GM12892 (cell line): ENCODE data around the gene METTL23.
"Not testable (repeated sequence)": the region's sequence is repeated elsewhere in the genome, so short reads cannot be mapped to it uniquely, and the experiment has no call there.

ENCODE experiments used
- DNase-seq: peaks from one replicate; pipeline ENCODE4 v3.0.0; 2011; ENCODE audit not compliant: insufficient read length
- FAIRE-seq: peaks from 2 replicates; lab custom pipeline; 2011; peaks lifted over from hg19 to GRCh38; lab: Jason Lieb, UNC
- POLR2A ChIP-seq: IDR thresholded peaks from 2 replicates; pipeline ENCODE4 v1.6.1; 2011; ENCODE audit warnings: low read depth, low read length, control low read depth
- POLR2AphosphoS5 ChIP-seq: IDR thresholded peaks from 2 replicates; pipeline ENCODE4 v1.6.1; 2011; ENCODE audit warnings: low read depth, low read length, control low read depth
- TAF1 ChIP-seq: IDR thresholded peaks from 2 replicates; pipeline ENCODE4 v1.6.1; 2011; ENCODE audit warnings: low read depth, mild to moderate bottlenecking, control low read depth, low read length, borderline replicate concordance

METTL23 gene

GRCh38 chr17:76733618-76733957 is 6.9 kb downstream of the METTL23 start:
- no peak for FAIRE-seq
- TF ChIP-seq POLR2A: no peak; the same call in none of the 2 replicates
- TF ChIP-seq POLR2AphosphoS5: peak; percentile 41; the same call in 1 of the 2 replicates
- no peak for TF ChIP-seq TAF1

GRCh38 chr17:76734080-76734840 is 7.6 kb downstream of the METTL23 start:
- no peak for DNase-seq
- TF ChIP-seq POLR2A (no peak), POLR2AphosphoS5 (no peak), TAF1 (no peak)
- FAIRE-seq: peak; percentile 76

More at GRCh38 chr17:76733618-76733957, 6.9 kb downstream of the METTL23 start:
- no peak for DNase-seq

GRCh38 chr17:76735006-76735405 is 8.4 kb downstream of the METTL23 start:
- DNase-seq: no peak

GRCh38 chr17:76735586-76736348 is 9.1 kb downstream of the METTL23 start:
- DNase-seq (no peak), FAIRE-seq (no peak)
- TF ChIP-seq POLR2AphosphoS5 (0 out of 2 replicates have a peak, but pooled peaks have one; percentile 67), TAF1 (no peak), POLR2A (peak; percentile 47; the same call in 1 of the 2 replicates)

More at GRCh38 chr17:76735006-76735405, 8.4 kb downstream of the METTL23 start:
- TF ChIP-seq POLR2A (peak; percentile 45), TAF1 (no peak), POLR2AphosphoS5 (peak; percentile 49)
- peak; percentile 70 for FAIRE-seq

- DNase-seq: peak; percentile 39
Observed at GRCh38 chr17:76736349-76737081, 9.9 kb downstream of the METTL23 start.

GRCh38 chr17:76737082-76737675 is 10.5 kb downstream of the METTL23 start, which contains the start of gene SRSF2:
TSS of gene SRSF2 (minus strand) at chr17:76737331. CDS start at chr17:76737160, 171 bp downstream.
- DNase-seq (peak; percentile 84), FAIRE-seq (no peak)
- peak; percentile 100 for TF ChIP-seq POLR2AphosphoS5
- peak; percentile 98 for TF ChIP-seq TAF1
- TF ChIP-seq POLR2A: peak; percentile 99

More at GRCh38 chr17:76736349-76737081, 9.9 kb downstream of the METTL23 start:
- peak; percentile 78 for FAIRE-seq
- TF ChIP-seq TAF1 (peak; percentile 77), POLR2A (no peak; the same call in 1 of the 2 replicates), POLR2AphosphoS5 (no peak; the same call in 1 of the 2 replicates)

- no peak for TF ChIP-seq TAF1
- no peak for TF ChIP-seq POLR2AphosphoS5
- TF ChIP-seq POLR2A: no peak
- FAIRE-seq (peak; percentile 97), DNase-seq (peak; percentile 94)
Observed at GRCh38 chr17:76737676-76738467, 11.2 kb downstream of the METTL23 start, which contains the start of gene MFSD11. TSS of gene MFSD11 (plus strand) at chr17:76738119. CDS start at chr17:76738353, 234 bp downstream.

- DNase-seq (no peak), FAIRE-seq (no peak)
- TF ChIP-seq POLR2AphosphoS5: no peak
- TF ChIP-seq TAF1: no peak
- no peak for TF ChIP-seq POLR2A
Observed at GRCh38 chr17:76738468-76738850, 11.8 kb downstream of the METTL23 start.

- FAIRE-seq, DNase-seq: not testable (repeated sequence)
Observed at GRCh38 chr17:76739568-76740115, 13.0 kb downstream of the METTL23 start.

- no peak for DNase-seq
- FAIRE-seq: no peak
- no peak for TF ChIP-seq POLR2AphosphoS5
- TF ChIP-seq TAF1: no peak
- TF ChIP-seq POLR2A: no peak
Observed at GRCh38 chr17:76740329-76741118, 13.9 kb downstream of the METTL23 start.
